HG03575 (cell line): ENCODE data around the gene DIP2C.
"Not testable (repeated sequence)": the region's sequence is repeated elsewhere in the genome, so short reads cannot be mapped to it uniquely, and the experiment has no call there.

Source experiments
- ATAC-seq: cut with Tn5 transposase; IDR thresholded peaks from one replicate; pipeline ENCODE4 v1.9.1; 2021; ENCODE audit not compliant: unreplicated experiment, insufficient number of reproducible peaks, low FRiP score; ENCODE audit errors: extremely low read depth

DIP2C gene

DNA sequence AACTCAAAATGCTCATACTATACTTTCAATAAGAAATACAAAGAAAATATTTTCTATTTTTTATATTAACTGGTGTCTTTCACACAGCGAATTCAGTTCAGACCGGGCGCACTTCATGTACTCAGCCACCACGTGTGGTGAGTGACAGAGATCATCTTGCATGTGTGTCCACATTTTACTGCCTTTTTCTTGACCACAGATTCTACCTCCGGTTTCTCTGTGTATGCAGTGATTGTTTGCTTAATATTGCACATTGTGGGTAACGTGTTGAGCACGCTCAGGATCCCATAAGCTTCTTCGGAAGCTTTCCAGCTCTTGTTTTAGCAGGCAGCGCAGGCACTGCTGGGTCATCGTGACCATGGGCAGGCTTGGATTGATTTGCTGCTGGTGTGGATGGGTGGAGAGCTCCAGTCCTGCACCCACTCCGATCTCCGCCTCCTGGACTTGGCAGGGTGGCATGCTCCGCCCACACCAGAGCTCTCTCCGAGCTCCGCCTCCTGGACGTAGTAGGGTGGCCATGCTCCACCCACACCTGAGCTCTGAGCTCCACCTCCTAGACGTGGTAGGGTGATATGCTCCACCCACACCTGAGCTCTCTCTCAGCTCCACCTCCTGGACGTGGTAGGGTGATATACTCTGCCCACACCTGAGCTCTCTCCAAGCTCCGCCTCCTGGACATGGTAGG lies 253.3 kb downstream of the DIP2C start:
- no peak for ATAC-seq

GRCh38 chr10:435397-435796 lies 254.1 kb downstream of the DIP2C start:
- no peak for ATAC-seq

GRCh38 chr10:429696-430095 lies 259.8 kb downstream of the DIP2C start:
- no peak for ATAC-seq

GRCh38 chr10:427761-428519 lies 261.5 kb downstream of the DIP2C start:
- ATAC-seq = no peak

DNA sequence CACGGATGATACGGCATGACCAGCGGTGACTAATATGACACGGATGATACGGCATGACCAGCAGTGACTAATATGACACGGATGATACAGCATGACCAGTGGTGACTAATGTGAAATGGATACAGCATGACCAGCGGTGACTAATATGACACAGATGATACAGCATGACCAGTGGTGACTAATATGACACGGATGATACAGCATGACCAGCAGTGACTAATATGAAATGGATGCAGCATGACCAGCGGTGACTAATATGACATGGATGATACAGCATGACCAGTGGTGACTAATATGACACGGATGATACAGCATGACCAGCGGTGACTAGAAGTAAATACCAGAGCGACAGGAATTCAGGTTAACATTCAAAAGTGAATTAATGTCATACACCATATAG lies 264.1 kb downstream of the DIP2C start:
- ATAC-seq = not testable (repeated sequence)

GRCh38 chr10:424724-425123 lies 264.7 kb downstream of the DIP2C start:
- not testable (repeated sequence) for ATAC-seq

GRCh38 chr10:423178-423577 lies 266.3 kb downstream of the DIP2C start:
- no peak for ATAC-seq

DNA sequence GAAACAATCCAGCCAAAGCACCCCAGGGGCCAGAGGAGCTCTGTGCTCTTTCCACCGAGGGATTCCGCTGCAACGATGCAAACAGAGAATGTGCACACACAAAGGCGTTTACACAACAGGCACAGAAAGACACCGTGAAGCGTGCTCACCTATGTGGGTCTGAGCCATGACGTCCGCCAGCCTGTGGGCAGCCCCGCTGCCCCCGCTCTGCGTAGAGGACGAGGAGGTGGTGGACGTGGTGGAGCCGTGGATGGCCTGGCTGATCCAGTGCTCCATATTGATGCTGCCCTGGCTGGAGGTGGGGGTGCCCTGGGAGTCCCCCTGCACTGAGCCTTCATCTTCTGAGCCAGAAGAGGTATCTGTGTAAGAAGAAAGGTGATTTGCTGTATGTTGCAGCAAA lies 266.8 kb downstream of the DIP2C start:
- no peak for ATAC-seq

DNA sequence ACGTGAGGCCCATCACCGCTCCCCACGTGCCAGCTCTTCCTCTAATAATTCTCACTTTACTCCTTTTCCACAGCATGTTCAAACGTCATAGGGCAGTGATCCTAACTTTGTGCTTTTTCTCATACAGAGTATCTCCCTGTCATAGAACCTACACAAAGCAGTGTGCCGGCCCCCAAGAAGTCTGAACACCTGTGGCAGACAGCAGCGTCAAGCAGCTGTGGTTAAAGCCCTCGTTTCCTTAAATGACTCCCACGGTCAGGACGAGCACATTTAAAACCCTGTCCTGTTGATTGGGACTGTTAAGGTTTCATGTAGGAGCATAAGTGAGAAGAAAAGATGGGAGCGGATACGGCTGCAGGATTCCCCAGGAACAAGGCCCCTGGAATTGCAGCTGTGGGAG lies 267.2 kb downstream of the DIP2C start:
- ATAC-seq = no peak

GRCh38 chr10:421170-421569 lies 268.3 kb downstream of the DIP2C start:
- no peak for ATAC-seq

- ATAC-seq = no peak
Observed at GRCh38 chr10:420154-421121, 269.0 kb downstream of the DIP2C start.

- ATAC-seq = no peak
Observed at GRCh38 chr10:418894-419293, 270.6 kb downstream of the DIP2C start.

DNA sequence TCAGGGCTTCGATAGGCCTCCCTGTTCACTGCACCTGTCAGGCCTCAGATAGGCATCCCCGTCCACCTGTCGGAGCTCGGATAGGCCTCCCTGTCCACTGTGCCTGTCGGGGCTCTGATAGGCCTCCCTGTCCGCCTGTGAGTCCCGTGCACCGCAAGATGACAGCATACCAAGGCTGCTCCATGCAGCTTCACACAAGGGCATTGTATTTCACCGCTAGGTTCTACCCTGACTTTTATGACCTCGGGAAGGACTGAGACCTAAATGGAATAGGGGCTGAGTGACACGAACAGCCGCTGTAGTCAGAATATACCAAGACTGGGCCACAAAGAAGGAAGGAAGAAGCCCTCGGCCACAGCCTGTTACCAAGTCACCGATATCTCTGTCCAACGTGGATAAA lies 271.2 kb downstream of the DIP2C start:
- no peak for ATAC-seq

- no peak for ATAC-seq
Observed at GRCh38 chr10:416091-416515, 273.4 kb downstream of the DIP2C start.

- no peak for ATAC-seq
Observed at GRCh38 chr10:413662-414071, 275.8 kb downstream of the DIP2C start.

- no peak for ATAC-seq
Observed at GRCh38 chr10:412109-412508, 277.4 kb downstream of the DIP2C start.

DNA sequence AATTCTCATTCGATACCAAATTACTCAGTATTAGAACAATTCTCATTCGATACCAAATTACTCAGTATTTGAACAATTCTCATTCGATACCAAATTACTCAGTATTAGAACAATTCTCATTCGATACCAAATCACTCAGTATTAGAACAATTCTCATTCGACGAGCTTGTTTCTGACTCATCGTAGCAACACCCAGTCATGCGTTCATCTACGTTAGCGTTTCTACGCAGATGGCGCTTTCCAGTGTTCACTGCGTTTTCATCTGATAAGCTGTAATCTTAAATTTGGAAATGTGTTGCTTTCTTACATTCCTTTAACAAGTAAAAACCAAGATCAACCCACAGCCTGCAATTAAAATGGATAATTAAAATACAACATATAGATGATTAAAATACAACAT lies 277.9 kb downstream of the DIP2C start:
- no peak for ATAC-seq

DNA sequence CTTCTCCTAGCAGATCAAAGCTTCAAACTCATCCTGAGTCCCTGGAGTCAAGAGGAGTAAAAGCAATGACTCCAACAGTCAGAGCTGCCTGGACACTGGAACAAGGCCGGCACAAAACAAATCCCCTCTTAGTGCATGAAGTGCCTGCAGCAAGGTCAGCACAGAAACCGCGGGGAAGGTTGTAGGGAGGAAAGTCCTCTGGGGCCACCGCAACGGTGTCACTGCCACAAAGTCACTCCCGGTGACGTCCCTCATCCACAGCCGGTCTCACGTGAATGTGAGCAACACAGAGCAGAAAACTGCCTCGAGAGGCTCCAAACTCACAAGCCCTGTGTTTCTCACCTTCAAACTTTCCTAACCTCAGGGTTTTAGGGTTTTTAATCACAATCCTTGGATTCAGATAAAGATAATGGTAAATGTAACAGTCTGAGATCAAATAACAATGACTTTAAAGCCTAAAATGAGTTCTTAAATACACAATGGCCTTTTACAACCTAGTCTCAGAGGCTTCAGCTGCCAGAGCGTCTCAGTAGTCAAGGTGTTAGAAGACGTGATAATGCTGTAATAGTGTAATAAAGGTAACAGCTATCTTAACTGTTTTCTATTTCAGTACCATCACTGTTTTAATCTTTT lies 279.9 kb downstream of the DIP2C start:
- ATAC-seq = no peak

- ATAC-seq = no peak
Observed at GRCh38 chr10:408236-408635, 281.2 kb downstream of the DIP2C start.
